ENCODE data around the gene XKR7.
A peak's percentile ranks its signal among the peaks of the same experiment; 100 is the strongest.

Gene XKR7

GRCh38 chr20:31939661-31940060 lies 28.3 kb upstream of the XKR7 start:
- no peaks in the 10 kb centered on the region for H3K4me1 ChIP-seq (ENCODE audit: control insufficient read depth, insufficient read depth, low read length, poor library complexity, severe bottlenecking)
- DNase-seq: no peak
- no peak overlapping the region for H3K4me3 ChIP-seq (ENCODE audit: insufficient read depth, low read depth, low read length, poor library complexity, severe bottlenecking)
- H3K27me3 ChIP-seq (replicated peaks; ENCODE audit: control insufficient read depth, insufficient read depth, low read length, poor library complexity, severe bottlenecking): no peaks in the 10 kb centered on the region
- H3K9me3 ChIP-seq (ENCODE audit: control insufficient read depth, low read length): no peaks in the 10 kb centered on the region
- H3K36me3 ChIP-seq (ENCODE audit: control insufficient read depth, insufficient read depth, low read length): peaks cover 22% of the 10 kb centered on the region
- no peak overlapping the region for H3K27ac ChIP-seq (ENCODE audit: insufficient read depth, low read length, poor library complexity, severe bottlenecking)

GRCh38 chr20:31943052-31943471 lies 24.9 kb upstream of the XKR7 start:
- no peak overlapping the region for H3K27ac ChIP-seq (ENCODE audit: insufficient read depth, low read length, poor library complexity, severe bottlenecking)
- no peaks in the 10 kb centered on the region for H3K4me1 ChIP-seq (ENCODE audit: control insufficient read depth, insufficient read depth, low read length, poor library complexity, severe bottlenecking)
- H3K36me3 ChIP-seq (ENCODE audit: control insufficient read depth, insufficient read depth, low read length): peaks cover 56% of the 10 kb centered on the region
- no peak for DNase-seq
- H3K9me3 ChIP-seq (ENCODE audit: control insufficient read depth, low read length): peaks cover 2% of the 10 kb centered on the region
- H3K4me3 ChIP-seq (ENCODE audit: insufficient read depth, low read depth, low read length, poor library complexity, severe bottlenecking): no peak overlapping the region
- H3K27me3 ChIP-seq (replicated peaks; ENCODE audit: control insufficient read depth, insufficient read depth, low read length, poor library complexity, severe bottlenecking): no peaks in the 10 kb centered on the region

GRCh38 chr20:31945319-31945718 lies 22.6 kb upstream of the XKR7 start:
- Histone ChIP-seq H3K9me3 (ENCODE audit: control insufficient read depth, low read length) (peaks cover 3% of the 10 kb centered on the region), H3K4me1 (ENCODE audit: control insufficient read depth, insufficient read depth, low read length, poor library complexity, severe bottlenecking) (peaks cover 1% of the 10 kb centered on the region), H3K4me3 (ENCODE audit: insufficient read depth, low read depth, low read length, poor library complexity, severe bottlenecking) (no peak overlapping the region), H3K27ac (ENCODE audit: insufficient read depth, low read length, poor library complexity, severe bottlenecking) (no peak overlapping the region), H3K27me3 (replicated peaks; ENCODE audit: control insufficient read depth, insufficient read depth, low read length, poor library complexity, severe bottlenecking) (no peaks in the 10 kb centered on the region), H3K36me3 (ENCODE audit: control insufficient read depth, insufficient read depth, low read length) (peaks cover 67% of the 10 kb centered on the region)
- no peak for DNase-seq

GRCh38 chr20:31945785-31946184 lies 22.2 kb upstream of the XKR7 start:
- H3K27me3 ChIP-seq (replicated peaks; ENCODE audit: control insufficient read depth, insufficient read depth, low read length, poor library complexity, severe bottlenecking): no peaks in the 10 kb centered on the region
- H3K4me3 ChIP-seq (ENCODE audit: insufficient read depth, low read depth, low read length, poor library complexity, severe bottlenecking): no peak overlapping the region
- peaks cover 3% of the 10 kb centered on the region for H3K9me3 ChIP-seq (ENCODE audit: control insufficient read depth, low read length)
- peaks cover 67% of the 10 kb centered on the region for H3K36me3 ChIP-seq (ENCODE audit: control insufficient read depth, insufficient read depth, low read length)
- DNase-seq: no peak
- no peak overlapping the region for H3K27ac ChIP-seq (ENCODE audit: insufficient read depth, low read length, poor library complexity, severe bottlenecking)
- H3K4me1 ChIP-seq (ENCODE audit: control insufficient read depth, insufficient read depth, low read length, poor library complexity, severe bottlenecking): peaks cover 6% of the 10 kb centered on the region

GRCh38 chr20:31948008-31948407 lies 19.9 kb upstream of the XKR7 start:
- H3K9me3 ChIP-seq (ENCODE audit: control insufficient read depth, low read length): peaks cover 3% of the 10 kb centered on the region
- H3K27ac ChIP-seq (ENCODE audit: insufficient read depth, low read length, poor library complexity, severe bottlenecking): no peak overlapping the region
- no peak overlapping the region for H3K4me3 ChIP-seq (ENCODE audit: insufficient read depth, low read depth, low read length, poor library complexity, severe bottlenecking)
- H3K27me3 ChIP-seq (replicated peaks; ENCODE audit: control insufficient read depth, insufficient read depth, low read length, poor library complexity, severe bottlenecking): no peaks in the 10 kb centered on the region
- H3K4me1 ChIP-seq (ENCODE audit: control insufficient read depth, insufficient read depth, low read length, poor library complexity, severe bottlenecking): peaks cover 12% of the 10 kb centered on the region
- no peak for DNase-seq
- H3K36me3 ChIP-seq (ENCODE audit: control insufficient read depth, insufficient read depth, low read length): peaks cover 60% of the 10 kb centered on the region

GRCh38 chr20:31949877-31950646 lies 17.9 kb upstream of the XKR7 start:
- Histone ChIP-seq H3K27me3 (replicated peaks; ENCODE audit: control insufficient read depth, insufficient read depth, low read length, poor library complexity, severe bottlenecking) (no peaks in the 10 kb centered on the region), H3K4me3 (ENCODE audit: insufficient read depth, low read depth, low read length, poor library complexity, severe bottlenecking) (peak overlapping the region; percentile 89), H3K36me3 (ENCODE audit: control insufficient read depth, insufficient read depth, low read length) (peaks cover 40% of the 10 kb centered on the region), H3K9me3 (ENCODE audit: control insufficient read depth, low read length) (peaks cover 3% of the 10 kb centered on the region), H3K27ac (ENCODE audit: insufficient read depth, low read length, poor library complexity, severe bottlenecking) (no peak overlapping the region), H3K4me1 (ENCODE audit: control insufficient read depth, insufficient read depth, low read length, poor library complexity, severe bottlenecking) (peaks cover 12% of the 10 kb centered on the region)
- DNase-seq: no peak

GRCh38 chr20:31951203-31951529 lies 16.8 kb upstream of the XKR7 start:
- Histone ChIP-seq H3K27me3 (replicated peaks; ENCODE audit: control insufficient read depth, insufficient read depth, low read length, poor library complexity, severe bottlenecking) (no peaks in the 10 kb centered on the region), H3K27ac (ENCODE audit: insufficient read depth, low read length, poor library complexity, severe bottlenecking) (peak overlapping the region; percentile 74), H3K4me3 (ENCODE audit: insufficient read depth, low read depth, low read length, poor library complexity, severe bottlenecking) (peak overlapping the region; percentile 89), H3K36me3 (ENCODE audit: control insufficient read depth, insufficient read depth, low read length) (peaks cover 29% of the 10 kb centered on the region), H3K4me1 (ENCODE audit: control insufficient read depth, insufficient read depth, low read length, poor library complexity, severe bottlenecking) (peaks cover 12% of the 10 kb centered on the region), H3K9me3 (ENCODE audit: control insufficient read depth, low read length) (peaks cover 3% of the 10 kb centered on the region)
- no peak for DNase-seq

- H3K4me1 ChIP-seq (ENCODE audit: control insufficient read depth, insufficient read depth, low read length, poor library complexity, severe bottlenecking): peaks cover 12% of the 10 kb centered on the region
These were observed 16.2 kb upstream of the XKR7 start, which contains the start of gene PDRG1 for GRCh38 chr20:31951530-31952453. Gene PDRG1 (minus strand): TSS chr20:31952046. CDS start chr20:31951961, 85 bp downstream.

GRCh38 chr20:31953556-31954148 lies 14.3 kb upstream of the XKR7 start:
- Histone ChIP-seq H3K36me3 (ENCODE audit: control insufficient read depth, insufficient read depth, low read length) (peaks cover 5% of the 10 kb centered on the region), H3K27me3 (replicated peaks; ENCODE audit: control insufficient read depth, insufficient read depth, low read length, poor library complexity, severe bottlenecking) (no peaks in the 10 kb centered on the region)
- no peak for DNase-seq

More at GRCh38 chr20:31951530-31952453, 16.2 kb upstream of the XKR7 start, which contains the start of gene PDRG1:
- H3K27ac ChIP-seq (ENCODE audit: insufficient read depth, low read length, poor library complexity, severe bottlenecking): peak within 1 kb of the TSS; percentile 74
- H3K4me3 ChIP-seq (ENCODE audit: insufficient read depth, low read depth, low read length, poor library complexity, severe bottlenecking): peak within 1 kb of the TSS; percentile 89
- peak; percentile 91 to 94 (median 93) for DNase-seq
- H3K36me3 ChIP-seq (ENCODE audit: control insufficient read depth, insufficient read depth, low read length): peaks cover 23% of the 10 kb centered on the region
- no peaks in the 10 kb centered on the region for H3K27me3 ChIP-seq (replicated peaks; ENCODE audit: control insufficient read depth, insufficient read depth, low read length, poor library complexity, severe bottlenecking)
- H3K9me3 ChIP-seq (ENCODE audit: control insufficient read depth, low read length): peaks cover 3% of the 10 kb centered on the region

More at GRCh38 chr20:31953556-31954148, 14.3 kb upstream of the XKR7 start:
- Histone ChIP-seq H3K4me1 (ENCODE audit: control insufficient read depth, insufficient read depth, low read length, poor library complexity, severe bottlenecking) (peaks cover 12% of the 10 kb centered on the region), H3K27ac (ENCODE audit: insufficient read depth, low read length, poor library complexity, severe bottlenecking) (no peak overlapping the region), H3K4me3 (ENCODE audit: insufficient read depth, low read depth, low read length, poor library complexity, severe bottlenecking) (no peak overlapping the region), H3K9me3 (ENCODE audit: control insufficient read depth, low read length) (no peaks in the 10 kb centered on the region)
